ENCODE results near the gene JARID2.

The JARID2 gene

GRCh38 chr6:15247500-15248450, 1.9 kb downstream of the JARID2 start:
- DNase-seq, result peak; percentile 65

DNA sequence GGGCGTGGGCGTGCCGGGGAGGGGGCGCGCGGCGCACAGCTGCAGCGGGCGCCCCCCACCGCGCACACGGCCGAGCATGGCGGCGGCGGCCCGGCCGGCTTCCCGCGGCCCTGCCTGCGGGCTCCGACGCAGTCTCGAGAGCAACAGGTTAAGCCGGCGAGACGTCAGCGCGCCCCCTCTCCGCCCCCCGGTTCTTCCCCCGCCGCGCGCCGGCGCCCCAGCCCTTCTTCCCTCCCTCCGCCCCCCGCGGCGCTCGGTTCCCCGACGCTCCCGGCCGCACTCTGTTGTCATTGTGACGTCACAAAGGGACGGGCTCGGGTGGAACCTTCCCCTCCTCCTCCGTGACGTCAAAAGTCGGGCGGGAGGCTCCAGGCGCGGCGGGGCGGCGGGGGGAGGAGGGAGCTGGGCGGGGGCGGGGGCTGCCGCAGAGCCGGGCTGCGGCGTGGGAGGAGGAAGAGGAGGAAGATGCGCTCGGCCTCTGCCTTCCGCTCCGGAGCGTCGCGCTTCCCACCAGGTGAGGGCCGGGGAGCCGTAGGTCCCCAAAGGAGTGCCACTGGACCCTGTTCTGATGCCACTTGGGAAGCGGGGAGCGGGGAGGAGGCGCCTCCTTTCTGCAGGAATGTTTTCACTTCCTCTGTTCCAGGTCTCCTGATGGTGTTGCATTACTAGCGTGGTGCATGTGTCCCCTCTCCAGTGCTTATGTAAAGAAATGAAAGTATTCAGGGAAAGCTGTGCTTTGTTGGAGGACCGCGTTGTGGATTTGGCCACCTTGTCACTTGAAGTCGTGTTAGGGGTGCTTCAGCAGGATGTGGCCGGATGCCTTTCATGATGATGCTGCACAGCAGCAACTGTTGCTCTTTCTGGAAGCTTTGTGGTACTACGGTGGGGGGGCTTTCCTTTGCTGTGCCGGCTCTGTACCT, 2.8 kb downstream of the JARID2 start:
- DNase-seq, result peak; percentile 91

DNA sequence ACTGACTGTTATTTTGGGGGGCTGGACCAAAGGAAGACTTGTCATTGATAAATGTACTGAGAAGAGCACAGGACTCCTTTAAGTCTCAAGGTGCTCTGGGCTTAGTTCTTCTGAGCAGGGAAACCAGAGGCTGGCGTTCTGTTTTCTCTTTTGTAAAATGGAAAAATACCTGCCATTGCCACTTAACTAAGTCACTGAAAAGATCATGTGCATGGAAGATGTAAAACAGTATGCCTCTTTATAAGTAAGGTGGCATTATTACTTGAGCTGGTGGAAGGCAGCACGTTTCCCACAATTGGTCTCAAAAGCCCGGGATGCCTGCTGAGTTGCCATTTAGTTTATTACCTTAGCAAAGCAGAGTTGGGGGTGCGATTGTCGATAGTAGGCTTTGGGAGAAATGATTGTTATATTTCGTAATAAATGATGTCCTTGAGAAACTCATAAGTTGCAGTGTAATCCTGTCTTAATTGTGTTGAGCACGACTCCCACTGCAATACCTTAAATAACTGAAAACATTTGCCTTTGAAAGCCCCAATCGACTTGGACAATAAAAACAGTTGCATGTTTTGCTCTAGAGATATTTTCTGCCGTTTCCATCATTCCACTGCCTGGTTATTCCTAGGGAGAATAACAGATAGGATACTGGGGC, 3.6 kb downstream of the JARID2 start:
- DNase-seq, result no peak

- DNase-seq, result no peak
These were observed 4.6 kb downstream of the JARID2 start for GRCh38 chr6:15250187-15251168.

- DNase-seq, result no peak
These were observed 6.3 kb downstream of the JARID2 start for GRCh38 chr6:15252195-15252594.

DNA sequence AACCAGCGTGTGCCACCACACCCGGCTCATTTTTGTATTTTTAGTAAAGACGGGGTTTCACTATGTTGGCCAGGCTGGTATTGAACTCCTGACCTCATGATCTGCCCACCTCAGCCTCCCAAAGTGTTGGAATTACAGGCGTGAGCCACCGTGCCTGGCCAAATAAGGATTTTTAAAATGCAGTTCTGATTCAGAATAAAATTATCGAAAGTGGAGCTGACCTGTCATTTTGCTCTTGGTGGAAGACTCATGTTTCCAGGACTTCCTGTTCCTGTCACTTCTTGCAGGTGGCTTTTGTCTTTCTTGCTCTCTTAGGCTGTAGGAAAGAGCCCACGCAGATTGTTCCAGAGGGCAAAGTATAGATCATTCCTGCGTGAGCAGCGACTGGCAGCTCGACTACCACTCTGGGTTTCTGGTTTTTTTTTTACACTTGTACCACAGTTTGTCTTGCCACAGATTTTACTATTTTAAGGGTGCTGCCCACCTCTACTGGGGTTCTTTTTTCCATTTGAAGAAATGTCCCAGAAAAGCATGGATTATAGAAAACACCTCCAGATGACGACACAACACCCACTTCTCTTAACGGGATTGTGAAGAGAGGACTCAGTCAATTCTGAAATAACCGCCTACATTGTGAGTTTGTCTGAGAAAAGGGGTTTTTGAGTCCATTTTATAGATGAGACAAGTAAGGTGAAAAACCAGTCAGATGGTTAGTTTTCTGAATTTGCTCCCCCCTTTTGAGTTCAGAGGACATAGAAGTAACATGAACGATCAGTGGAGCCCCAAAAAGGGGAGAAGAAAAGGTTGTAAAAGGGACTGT, 7.5 kb downstream of the JARID2 start:
- DNase-seq, result no peak

- no peak for DNase-seq
These were observed 8.5 kb downstream of the JARID2 start for GRCh38 chr6:15254070-15254975.

DNA sequence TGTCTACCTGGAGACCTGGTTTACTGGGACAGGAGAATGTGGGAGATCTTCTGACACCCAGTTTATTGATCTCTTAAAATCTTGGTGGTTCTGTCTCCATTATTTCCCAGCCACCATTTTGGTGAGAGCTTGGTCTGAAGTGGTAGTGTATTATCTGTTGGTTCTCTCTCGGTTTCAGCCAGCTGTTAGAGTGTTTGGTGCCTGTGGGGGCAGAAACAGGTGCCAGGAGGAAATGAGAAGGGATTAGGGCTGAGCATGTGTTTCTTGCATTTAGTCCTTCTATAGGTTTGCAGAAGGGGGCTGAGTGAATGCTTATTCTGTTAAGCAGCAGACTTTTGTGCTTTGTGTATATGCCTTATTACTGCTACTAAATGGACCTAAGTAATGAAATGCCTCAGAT, 9.6 kb downstream of the JARID2 start:
- DNase-seq, result no peak

- DNase-seq, result no peak
These were observed 10.1 kb downstream of the JARID2 start for GRCh38 chr6:15255909-15256395.

- no peak for DNase-seq
These were observed 10.8 kb downstream of the JARID2 start for GRCh38 chr6:15256538-15257271.

DNA sequence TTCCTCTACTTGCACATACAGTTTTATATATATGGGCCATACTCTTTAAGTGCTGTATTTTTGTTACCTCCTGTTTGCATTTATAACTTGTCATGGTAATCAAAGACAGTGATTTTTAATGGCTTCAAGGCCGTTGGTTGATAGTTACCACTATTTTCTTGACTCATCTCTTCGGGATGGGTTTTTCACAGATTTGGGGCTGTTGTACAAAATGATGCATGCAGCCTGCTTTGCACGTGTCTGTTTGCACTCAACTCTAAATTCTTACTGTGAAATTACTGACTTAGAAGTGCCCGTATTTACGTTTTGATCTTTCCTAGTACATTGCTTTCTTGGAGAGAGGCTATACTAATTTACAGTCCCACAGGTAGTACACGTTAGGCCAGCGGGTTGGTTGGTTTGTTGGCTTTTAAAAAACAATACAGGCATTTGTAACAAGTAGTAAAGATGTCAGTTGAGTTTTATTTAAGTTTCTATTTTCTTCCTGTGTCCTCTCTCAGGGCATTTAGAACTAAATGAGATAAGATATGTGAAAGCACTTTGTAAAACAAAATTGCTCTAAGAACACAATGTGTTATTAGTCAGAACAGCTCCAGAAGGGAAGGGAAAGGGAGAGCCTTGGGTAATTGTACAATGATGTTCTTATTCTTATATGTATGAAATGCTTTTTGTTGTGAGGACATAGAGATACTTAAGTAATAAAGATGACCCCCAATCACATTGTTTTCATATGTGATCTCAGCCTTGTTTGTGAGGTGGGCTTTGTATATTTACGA, 11.7 kb downstream of the JARID2 start:
- DNase-seq, result no peak

GRCh38 chr6:15259766-15260098, 13.9 kb downstream of the JARID2 start:
- DNase-seq, result no peak

DNA sequence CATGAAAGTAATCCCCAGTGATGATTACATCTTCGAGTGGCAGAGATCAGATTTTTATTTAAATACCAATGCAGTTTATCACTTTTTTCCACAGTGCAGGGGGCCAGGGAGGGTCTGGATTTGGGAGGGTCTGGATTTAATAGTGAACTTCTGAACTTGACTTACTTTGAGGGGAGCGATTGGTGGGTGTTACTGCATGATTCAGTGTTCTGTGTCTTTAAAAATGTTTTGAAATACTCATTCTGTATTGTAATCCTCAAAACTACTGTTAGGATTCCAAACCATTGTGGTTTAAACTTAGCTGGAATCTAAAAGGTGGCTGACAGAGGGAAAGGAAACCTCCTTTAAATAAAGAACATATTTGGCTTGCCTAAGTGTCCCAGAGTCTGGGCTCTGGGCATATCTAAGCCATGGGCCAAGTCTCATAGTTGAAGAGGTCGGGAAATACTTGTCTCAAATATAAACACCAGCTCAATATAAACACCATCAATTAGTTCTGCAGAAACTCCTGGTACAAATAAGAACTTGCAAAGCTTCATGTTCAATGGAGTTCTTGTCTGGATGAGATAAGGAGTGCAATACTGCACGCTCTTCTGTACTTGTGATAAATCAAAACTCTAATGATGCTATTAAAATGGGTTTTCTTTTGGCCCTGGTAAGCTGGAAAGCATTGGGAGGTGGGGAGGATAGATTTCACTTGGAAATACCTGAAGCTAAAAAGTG, 14.4 kb downstream of the JARID2 start:
- DNase-seq, result no peak

DNA sequence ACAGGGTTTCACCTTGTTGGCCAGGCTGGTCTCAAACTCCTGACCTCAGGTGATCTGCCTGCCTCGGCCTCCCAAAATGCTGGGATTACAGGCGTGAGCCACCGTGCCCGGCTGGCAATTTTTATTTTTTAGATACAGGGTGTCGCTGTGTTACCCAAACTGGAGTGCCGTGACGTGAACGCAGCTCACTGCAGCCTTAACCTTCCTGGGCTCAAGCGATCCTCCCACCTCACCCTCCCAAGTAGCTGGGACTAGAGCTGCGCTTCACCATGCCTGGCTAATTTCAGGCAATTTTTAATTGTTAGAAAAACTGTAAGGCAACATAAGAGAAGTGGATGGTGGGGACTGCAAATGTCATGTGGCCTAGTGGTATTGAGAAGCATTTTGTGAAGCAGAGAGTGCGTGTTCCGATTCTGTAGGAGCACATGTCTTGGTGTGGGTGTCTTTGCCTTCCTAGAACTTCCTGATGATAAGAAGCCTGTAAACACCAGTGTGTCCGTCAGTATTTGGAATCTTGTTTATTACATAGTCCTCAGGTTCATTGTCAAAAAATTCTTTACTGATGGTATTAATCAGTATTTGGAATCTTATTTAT, 18.0 kb downstream of the JARID2 start:
- DNase-seq, result no peak

GRCh38 chr6:15264412-15264811, 18.5 kb downstream of the JARID2 start:
- DNase-seq, result no peak

DNA sequence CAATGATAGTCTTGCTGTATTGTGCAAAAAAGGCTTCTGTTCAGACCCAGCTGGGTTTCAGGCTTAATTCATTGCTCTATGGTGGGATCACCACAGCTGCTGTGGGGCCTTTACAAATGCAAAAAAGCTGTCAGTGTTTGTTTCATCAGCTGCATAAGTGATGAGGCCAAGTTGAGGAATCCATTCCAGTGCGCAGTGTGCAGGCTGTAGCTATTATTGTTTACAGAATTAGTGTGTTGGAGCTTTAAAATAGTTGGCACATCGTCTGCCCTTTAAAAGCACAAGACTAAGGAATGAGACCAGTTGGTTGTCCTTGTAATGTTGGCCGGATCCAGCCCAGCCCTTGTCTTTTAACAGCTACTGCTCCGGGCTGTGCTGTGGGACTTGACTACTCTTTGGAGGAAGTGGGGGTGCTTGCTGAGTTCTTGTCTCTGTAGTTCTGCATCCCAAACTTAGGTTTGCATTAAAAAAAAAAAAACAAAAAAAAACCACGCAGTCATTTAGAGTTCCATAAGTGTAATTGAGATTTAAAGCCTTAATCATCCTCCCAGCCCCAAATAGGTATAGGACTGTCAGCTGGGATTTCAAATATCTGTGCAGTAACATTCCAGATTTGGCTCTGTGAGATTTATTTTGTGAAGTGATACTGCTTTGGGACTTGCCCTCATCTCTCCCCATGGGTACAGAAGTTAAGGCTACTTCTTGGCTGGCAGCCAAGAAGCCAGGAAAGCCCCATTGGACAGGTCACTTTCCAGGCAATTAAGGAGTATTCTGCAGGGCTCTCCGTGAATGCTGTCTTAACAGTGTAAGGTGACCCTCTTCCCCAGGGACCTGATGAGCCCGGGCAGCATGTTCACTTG, 19.3 kb downstream of the JARID2 start:
- no peak for DNase-seq

All from stimulated activated CD4-positive, alpha-beta T cell treated with anti-CD3 and anti-CD28 coated beads, Interleukin-4, amount 100 ng/mL, for 1 hour (primary cell).